CD4-positive, alpha-beta T cell (primary cell): ENCODE measurements around the gene RPS17. TPM values are rescaled to one million over a fixed set of nuclear protein-coding genes. Genes with fewer than 3 reads are reported as not detected.
"Not testable (repeated sequence)": the region's sequence is repeated elsewhere in the genome, so short reads cannot be mapped to it uniquely, and the experiment has no call there.

Experiments
- ATAC-seq: fragments of 200-7000 bp; cut with Tn5 transposase; one replicate; pipeline ENCODE4 v1.10.0; 2022; ENCODE audit warnings: mild to moderate bottlenecking; ENCODE audit not compliant: poor library complexity
- CTCF ChIA-PET: fragments of 350-600 bp; sonication (Branson Sonifier 250); formaldehyde crosslinking; loops from one replicate; lab custom pipeline; 2021; ENCODE audit warnings: antibody characterized with exemption, inconsistent platforms; lab: Charles Lee
- POLR2A ChIA-PET: fragments of 350-600 bp; sonication (Branson Sonifier 250); formaldehyde crosslinking; loops from one replicate; lab custom pipeline; 2021; ENCODE audit warnings: antibody characterized with exemption, inconsistent platforms; lab: Charles Lee
- DNase-seq, 14 experiments: peaks; one replicate each; pipeline ENCODE4 v3.0.0-alpha.2; 2013 to 2020; ENCODE audit warnings: mixed read lengths in 2 of 14
- H3K27ac ChIP-seq, 2 donors: one replicate each; pipeline versions ENCODE4 v1.5.1 to v1.7.0; 2013; ENCODE audit warnings: low read length in 2 of 2, low read depth in 1 of 2, mild to moderate bottlenecking in 1 of 2
- H3K27me3 ChIP-seq, 2 experiments: 1 replicate in 1 of 2; 2 replicates in 1 of 2; pipeline versions ENCODE4 v1.6.1 to v1.7.0; 2013; ENCODE audit warnings: low read length in 2 of 2, control low read depth in 1 of 2, mild to moderate bottlenecking in 1 of 2, moderate library complexity in 1 of 2; ENCODE audit not compliant: insufficient read depth in 2 of 2, control insufficient read depth in 1 of 2
- H3K36me3 ChIP-seq: one replicate; pipeline ENCODE4 v1.6.1; 2013; ENCODE audit warnings: low read length, control low read depth; ENCODE audit not compliant: insufficient read depth
- H3K4me1 ChIP-seq: one replicate; pipeline ENCODE4 v1.6.1; 2013; ENCODE audit warnings: low read length, control low read depth; ENCODE audit not compliant: insufficient read depth
- H3K4me3 ChIP-seq: one replicate; pipeline ENCODE4 v1.5.1; 2013; ENCODE audit warnings: mild to moderate bottlenecking, low read length, moderate library complexity
- H3K9me3 ChIP-seq, 2 experiments: 1 replicate in 1 of 2; 2 replicates in 1 of 2; pipeline versions ENCODE4 v1.6.1 to v1.7.0; 2013; ENCODE audit warnings: low read length in 2 of 2, mild to moderate bottlenecking in 2 of 2, control low read depth in 1 of 2, moderate library complexity in 1 of 2; ENCODE audit not compliant: control insufficient read depth in 1 of 2, insufficient read depth in 1 of 2
- H3K27ac Mint-ChIP-seq: one replicate; pipeline ENCODE4 v1.8.0; 2020; ENCODE audit warnings: mixed read lengths
- H3K27me3 Mint-ChIP-seq: one replicate; pipeline ENCODE4 v1.8.0; 2021; ENCODE audit warnings: mixed read lengths
- H3K36me3 Mint-ChIP-seq: one replicate; pipeline ENCODE4 v1.8.0; 2021; ENCODE audit warnings: low read depth, mixed read lengths
- H3K4me1 Mint-ChIP-seq: one replicate; pipeline ENCODE4 v1.8.0; 2021; ENCODE audit warnings: low read depth, mixed read lengths
- H3K4me3 Mint-ChIP-seq: one replicate; pipeline ENCODE4 v1.8.0; 2020; ENCODE audit warnings: mild to moderate bottlenecking, mixed read lengths
- H3K9me3 Mint-ChIP-seq: one replicate; pipeline ENCODE4 v1.8.0; 2020; ENCODE audit warnings: mixed read lengths
- intact Hi-C, 2 experiments: fragments of 100-400 bp; cut with DNase I in 1 of 2; cut with micrococcal nuclease in 1 of 2; formaldehyde crosslinking; loops; one replicate each; pipeline versions ENCODE4 v1.15.1 to v1.9.0; 2023 to 2025; cut with DNase I, micrococcal nuclease
- total RNA-seq, 174 experiments: library from RNA in 2 of 174; stranded (reverse) in 2 of 174; gene quantifications; one replicate each; pipeline ENCODE4 v1.2.3 and lab custom pipeline; 2021 to 2026
- TF ChIP-seq, protein P1 (sequence below): fragments of 200-600 bp; IDR thresholded peaks from one replicate; pipeline ENCODE4 v1.8.0; 2022; ENCODE audit warnings: antibody characterized with exemption, mild to moderate bottlenecking

The RPS17 gene
- total RNA-seq, 2 experiments from 2014 or later: 3,141 to 3,180 TPM

DNA sequence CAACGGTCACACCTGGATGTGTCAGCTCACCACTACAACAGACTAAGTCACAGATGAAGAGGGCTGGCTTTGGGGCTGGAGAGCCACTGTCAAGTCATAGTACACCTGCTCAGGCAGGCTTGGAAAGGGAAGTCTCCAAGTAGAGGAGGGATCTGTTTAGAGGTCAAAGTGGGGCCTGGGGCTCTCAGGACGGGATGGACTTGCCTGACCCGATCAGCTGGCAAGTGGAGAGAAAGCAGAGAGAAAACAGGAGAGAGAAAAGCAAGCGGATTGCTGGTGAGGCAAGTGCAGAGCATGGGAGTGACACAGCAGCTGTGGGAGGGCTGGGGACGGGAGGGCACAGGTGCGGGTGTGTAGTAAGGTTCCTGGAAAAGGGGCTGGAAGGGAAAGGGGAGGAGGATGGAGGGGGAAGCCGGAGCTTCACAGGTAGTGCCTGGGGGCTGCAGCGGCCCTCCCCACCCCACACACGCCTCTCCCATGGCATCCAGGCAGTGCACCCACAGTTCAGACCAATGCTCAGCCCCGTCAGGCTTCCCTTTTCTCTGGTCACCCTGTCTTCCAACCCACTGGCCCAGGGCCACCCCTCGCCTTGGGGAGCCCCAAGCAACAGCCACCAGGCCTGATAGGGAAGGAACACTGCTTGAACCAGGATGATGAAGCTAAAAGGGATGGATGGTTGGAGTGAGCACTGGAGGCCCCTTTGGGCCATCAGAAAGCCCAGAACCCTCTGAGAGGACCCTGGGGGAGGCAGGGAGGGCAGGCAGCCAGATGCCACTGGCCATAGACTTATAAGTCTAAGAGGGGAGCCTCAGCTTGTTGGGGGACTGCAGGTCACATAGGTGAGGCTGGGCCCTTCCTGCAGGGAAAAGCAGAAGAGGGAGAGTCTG lies 8.5 kb downstream of the RPS17 start:
- no peak overlapping the region for H3K27ac ChIP-seq
- Mint-ChIP-seq H3K9me3 (no peaks in the 10 kb centered on the region), H3K4me1 (no peaks in the 10 kb centered on the region), H3K36me3 (peaks cover 42% of the 10 kb centered on the region), H3K27ac (no peak overlapping the region), H3K4me3 (no peak overlapping the region), H3K27me3 (no peaks in the 10 kb centered on the region)
- H3K4me1 ChIP-seq: peaks cover 7% of the 10 kb centered on the region
- peaks cover 24% of the 10 kb centered on the region for H3K36me3 ChIP-seq
- peak in 1 of 14 experiments; percentile 14 for DNase-seq
- ATAC-seq: no peak
- intact Hi-C loops: no loop called here
- TF ChIP-seq, protein P1, sequence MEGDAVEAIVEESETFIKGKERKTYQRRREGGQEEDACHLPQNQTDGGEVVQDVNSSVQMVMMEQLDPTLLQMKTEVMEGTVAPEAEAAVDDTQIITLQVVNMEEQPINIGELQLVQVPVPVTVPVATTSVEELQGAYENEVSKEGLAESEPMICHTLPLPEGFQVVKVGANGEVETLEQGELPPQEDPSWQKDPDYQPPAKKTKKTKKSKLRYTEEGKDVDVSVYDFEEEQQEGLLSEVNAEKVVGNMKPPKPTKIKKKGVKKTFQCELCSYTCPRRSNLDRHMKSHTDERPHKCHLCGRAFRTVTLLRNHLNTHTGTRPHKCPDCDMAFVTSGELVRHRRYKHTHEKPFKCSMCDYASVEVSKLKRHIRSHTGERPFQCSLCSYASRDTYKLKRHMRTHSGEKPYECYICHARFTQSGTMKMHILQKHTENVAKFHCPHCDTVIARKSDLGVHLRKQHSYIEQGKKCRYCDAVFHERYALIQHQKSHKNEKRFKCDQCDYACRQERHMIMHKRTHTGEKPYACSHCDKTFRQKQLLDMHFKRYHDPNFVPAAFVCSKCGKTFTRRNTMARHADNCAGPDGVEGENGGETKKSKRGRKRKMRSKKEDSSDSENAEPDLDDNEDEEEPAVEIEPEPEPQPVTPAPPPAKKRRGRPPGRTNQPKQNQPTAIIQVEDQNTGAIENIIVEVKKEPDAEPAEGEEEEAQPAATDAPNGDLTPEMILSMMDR: no peak
- no peaks in the 10 kb centered on the region for H3K9me3 ChIP-seq
- no peaks in the 10 kb centered on the region for H3K27me3 ChIP-seq
- H3K4me3 ChIP-seq: no peak overlapping the region
- ChIA-PET POLR2A (interaction anchor here (1.1 to 3.8 kb wide), 2 partner anchors 9 to 149 kb away, joined by 3 to 54 read pairs; partner anchors contain the start of gene RPS17), CTCF (interaction anchor here (1.3 to 3.2 kb wide), 2 partner anchors 10 to 469 kb away, joined by 8 to 58 read pairs; partner anchors contain the start of gene RPS17)

DNA sequence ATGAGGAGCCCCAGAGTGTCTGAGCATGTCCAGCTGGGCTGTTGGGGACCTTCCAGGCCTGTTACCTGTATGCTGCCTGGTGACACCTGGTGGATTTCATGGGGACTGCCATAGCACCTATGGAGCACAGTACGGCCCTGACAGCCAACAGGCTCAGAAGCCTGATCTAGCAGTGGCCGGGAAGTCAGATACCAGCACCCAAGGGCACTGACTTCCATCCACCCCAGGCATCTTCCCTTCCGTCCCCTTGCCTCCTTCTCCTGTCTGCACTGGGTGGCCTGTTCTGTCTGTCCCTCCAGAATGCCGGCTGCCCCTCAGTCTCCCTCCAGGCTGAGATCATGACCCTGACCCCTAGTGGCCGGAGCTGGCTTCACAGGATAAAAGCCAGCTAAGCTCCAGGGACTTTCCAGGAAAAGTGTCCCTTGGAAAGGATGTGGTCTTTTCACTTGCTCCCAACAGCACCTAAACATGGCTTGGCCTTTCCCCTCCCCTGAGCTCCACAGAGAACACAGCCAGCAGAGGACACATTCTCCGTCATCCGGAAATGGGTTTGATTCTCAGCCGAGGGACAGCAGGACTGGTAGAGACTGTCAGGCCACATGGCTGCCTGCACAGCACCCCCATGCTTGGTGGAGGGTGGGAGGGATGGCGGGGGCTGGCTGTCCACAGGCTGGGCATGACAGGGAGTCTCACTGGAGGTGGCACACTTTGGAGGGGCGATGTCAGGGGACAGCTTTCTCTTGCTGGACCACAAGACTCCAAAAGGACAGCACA lies 9.5 kb downstream of the RPS17 start:
- peak overlapping the region; percentile 46 for H3K4me3 ChIP-seq
- POLR2A ChIA-PET: interaction anchor here (0.7 to 3.8 kb wide), 3 partner anchors 10 to 455 kb away, joined by 3 to 54 read pairs (median 3); partner anchors contain the start of genes RAMAC and RPS17
- H3K9me3 ChIP-seq: no peaks in the 10 kb centered on the region
- intact Hi-C loops: no loop called here
- H3K36me3 ChIP-seq: peaks cover 14% of the 10 kb centered on the region
- Mint-ChIP-seq H3K27ac (no peak overlapping the region), H3K4me3 (peak overlapping the region; percentile 77), H3K9me3 (no peaks in the 10 kb centered on the region), H3K36me3 (peaks cover 33% of the 10 kb centered on the region), H3K4me1 (no peaks in the 10 kb centered on the region), H3K27me3 (no peaks in the 10 kb centered on the region)
- H3K27ac ChIP-seq: no peak overlapping the region
- TF ChIP-seq, protein P1: peak; percentile 88
- DNase-seq (peak; percentile 41 to 84 (median 64)), ATAC-seq (peak; percentile 94)
- peaks cover 7% of the 10 kb centered on the region for H3K4me1 ChIP-seq
- CTCF ChIA-PET: interaction anchor here (0.6 to 3.2 kb wide), 10 partner anchors 11 to 480 kb away, joined by 3 to 58 read pairs (median 3); partner anchors contain the start of gene RPS17
- H3K27me3 ChIP-seq: no peaks in the 10 kb centered on the region

DNA sequence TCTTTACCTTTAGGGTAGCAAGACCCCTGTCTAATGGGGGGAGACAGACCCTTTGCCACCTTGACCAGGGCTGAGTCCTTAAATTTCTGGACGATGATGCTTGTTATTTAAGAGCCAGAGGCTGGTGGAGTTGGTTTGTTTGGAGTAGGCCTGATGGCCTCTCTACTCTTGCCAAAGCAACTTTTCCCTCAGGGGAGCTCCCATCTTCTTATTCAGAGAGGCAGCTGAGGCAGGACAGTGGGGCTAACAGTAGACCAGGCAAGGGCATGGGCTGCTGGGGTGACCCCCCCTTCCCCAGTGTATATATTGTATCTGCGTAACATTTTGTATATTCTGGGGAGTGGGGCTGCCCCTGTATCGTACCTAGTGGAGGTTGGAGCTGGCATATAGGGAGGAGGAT lies 10.3 kb downstream of the RPS17 start:
- DNase-seq: no peak

DNA sequence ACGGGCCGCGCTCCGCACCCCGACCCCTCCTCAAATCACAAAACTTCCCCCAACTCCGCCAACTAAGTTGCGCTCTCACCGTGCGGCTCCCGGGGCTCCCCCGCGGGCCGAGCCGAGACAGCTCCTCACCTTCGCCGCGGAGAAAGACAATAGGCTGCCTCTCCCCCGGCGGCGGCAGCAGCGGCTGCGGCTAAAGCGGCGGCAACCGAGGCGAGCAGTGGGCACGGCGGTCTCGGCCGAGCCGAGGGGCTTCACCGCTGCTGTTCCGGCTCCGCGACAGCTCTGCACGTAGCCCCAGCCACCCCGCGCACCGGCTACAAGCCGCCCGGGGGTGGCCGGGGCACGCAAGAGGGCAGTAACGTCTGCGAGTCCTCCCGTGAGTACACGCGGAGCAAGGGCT lies 26.7 kb downstream of the RPS17 start:
- H3K4me3 ChIP-seq, H3K4me3 Mint-ChIP-seq, CTCF ChIA-PET, H3K4me1 Mint-ChIP-seq, H3K27ac ChIP-seq, H3K9me3 ChIP-seq, intact Hi-C loops, ATAC-seq, H3K36me3 Mint-ChIP-seq, H3K4me1 ChIP-seq, H3K27me3 Mint-ChIP-seq, H3K36me3 ChIP-seq, DNase-seq, H3K27me3 ChIP-seq, POLR2A ChIA-PET, H3K9me3 Mint-ChIP-seq, H3K27ac Mint-ChIP-seq: not testable (repeated sequence)

More for the DNA sequence above, 10.3 kb downstream of the RPS17 start:
- peaks cover 25% of the 10 kb centered on the region for H3K36me3 Mint-ChIP-seq
- H3K27me3 Mint-ChIP-seq: no peaks in the 10 kb centered on the region
- no peak overlapping the region for H3K27ac Mint-ChIP-seq
- CTCF ChIA-PET: interaction anchor here (1.4 to 3.2 kb wide), 3 partner anchors 11 to 281 kb away, joined by 4 to 58 read pairs (median 7); partner anchors contain the start of gene RPS17
- Histone ChIP-seq H3K36me3 (peaks cover 11% of the 10 kb centered on the region), H3K4me1 (peaks cover 7% of the 10 kb centered on the region), H3K4me3 (no peak overlapping the region), H3K27ac (no peak overlapping the region), H3K9me3 (no peaks in the 10 kb centered on the region), H3K27me3 (no peaks in the 10 kb centered on the region)
- TF ChIP-seq, protein P1: no peak
- POLR2A ChIA-PET: interaction anchor here (3.8 kb wide), 1 partner anchor 10 kb away, joined by 54 read pairs; the partner anchor contains the start of gene RPS17
- intact Hi-C loops: no loop called here
- H3K4me1 Mint-ChIP-seq: no peaks in the 10 kb centered on the region
- ATAC-seq: no peak
- no peaks in the 10 kb centered on the region for H3K9me3 Mint-ChIP-seq
- H3K4me3 Mint-ChIP-seq: no peak overlapping the region
